ENCODE results near the gene GPC6. TPM values are rescaled to one million over a fixed set of nuclear protein-coding genes. Genes with fewer than 3 reads are reported as not detected.

Gene GPC6
- total RNA-seq, 1 donor from 2014 or later = 13.8 TPM

DNA sequence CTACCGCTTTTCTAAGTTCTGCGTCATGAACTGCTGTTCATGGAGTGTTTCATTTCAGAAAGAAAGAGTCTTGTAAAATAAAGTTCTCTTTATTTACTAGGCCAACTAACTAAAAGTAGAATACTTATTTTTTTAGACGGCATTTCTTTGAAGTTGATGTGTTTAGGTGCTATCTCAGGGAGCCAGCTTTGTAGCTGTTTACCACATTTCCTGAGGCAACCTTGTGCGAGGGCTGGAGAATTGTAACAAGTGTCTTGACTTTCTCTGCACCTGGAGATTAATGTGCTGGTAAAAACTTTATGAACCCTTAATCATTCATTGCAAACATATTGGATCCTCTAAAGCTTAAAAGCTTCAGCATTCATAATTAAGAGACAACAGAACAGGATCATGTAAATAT, 229.3 kb downstream of the GPC6 start:
- Histone ChIP-seq H3K27ac (no peak overlapping the region), H3K9me3 (no peaks in the 10 kb centered on the region), H3K4me1 (no peaks in the 10 kb centered on the region), H3K36me3 (no peaks in the 10 kb centered on the region), H3K4me3 (no peak overlapping the region), H3K27me3 (no peaks in the 10 kb centered on the region)
- no peak for DNase-seq (ENCODE audit: extremely low spot score in 2 of 2)
- intact Hi-C loops (cut with DNase I) = no loop called here
- TF ChIP-seq, protein P1, sequence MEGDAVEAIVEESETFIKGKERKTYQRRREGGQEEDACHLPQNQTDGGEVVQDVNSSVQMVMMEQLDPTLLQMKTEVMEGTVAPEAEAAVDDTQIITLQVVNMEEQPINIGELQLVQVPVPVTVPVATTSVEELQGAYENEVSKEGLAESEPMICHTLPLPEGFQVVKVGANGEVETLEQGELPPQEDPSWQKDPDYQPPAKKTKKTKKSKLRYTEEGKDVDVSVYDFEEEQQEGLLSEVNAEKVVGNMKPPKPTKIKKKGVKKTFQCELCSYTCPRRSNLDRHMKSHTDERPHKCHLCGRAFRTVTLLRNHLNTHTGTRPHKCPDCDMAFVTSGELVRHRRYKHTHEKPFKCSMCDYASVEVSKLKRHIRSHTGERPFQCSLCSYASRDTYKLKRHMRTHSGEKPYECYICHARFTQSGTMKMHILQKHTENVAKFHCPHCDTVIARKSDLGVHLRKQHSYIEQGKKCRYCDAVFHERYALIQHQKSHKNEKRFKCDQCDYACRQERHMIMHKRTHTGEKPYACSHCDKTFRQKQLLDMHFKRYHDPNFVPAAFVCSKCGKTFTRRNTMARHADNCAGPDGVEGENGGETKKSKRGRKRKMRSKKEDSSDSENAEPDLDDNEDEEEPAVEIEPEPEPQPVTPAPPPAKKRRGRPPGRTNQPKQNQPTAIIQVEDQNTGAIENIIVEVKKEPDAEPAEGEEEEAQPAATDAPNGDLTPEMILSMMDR (IDR thresholded peaks at IDR 0.05) = no peak
- no peak for TF ChIP-seq POLR2A (IDR thresholded peaks at IDR 0.05)
- no peak for TF ChIP-seq POLR2AphosphoS5 (IDR thresholded peaks at IDR 0.05; ENCODE audit: insufficient read depth in 1 of 2, low read depth in 1 of 2)

DNA sequence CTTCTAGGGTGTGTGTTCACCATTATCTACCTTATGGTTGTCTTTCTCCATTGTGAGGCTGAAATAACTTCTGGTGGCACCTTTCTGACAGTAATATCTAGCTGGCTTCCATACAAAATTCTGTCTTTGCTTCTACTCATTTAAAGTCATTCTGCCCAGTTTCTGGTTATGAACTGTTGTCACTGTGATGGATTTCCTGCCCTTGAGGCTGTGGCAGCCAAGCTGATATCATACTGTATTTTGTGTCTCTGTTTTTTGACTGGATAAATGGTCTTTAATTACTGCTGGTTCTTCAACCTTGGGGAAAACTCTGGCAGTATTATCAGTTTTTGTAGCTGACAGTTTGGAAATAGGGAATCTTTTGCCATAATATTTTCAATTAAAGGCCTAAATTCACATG, 233.4 kb downstream of the GPC6 start:
- no peak for TF ChIP-seq POLR2AphosphoS5 (IDR thresholded peaks at IDR 0.05; ENCODE audit: insufficient read depth in 1 of 2, low read depth in 1 of 2)
- no peak for TF ChIP-seq POLR2A (IDR thresholded peaks at IDR 0.05)
- TF ChIP-seq, protein P1 (IDR thresholded peaks at IDR 0.05) = no peak
- Histone ChIP-seq H3K27ac (no peak overlapping the region), H3K9me3 (no peaks in the 10 kb centered on the region), H3K27me3 (no peaks in the 10 kb centered on the region), H3K4me1 (no peaks in the 10 kb centered on the region), H3K36me3 (no peaks in the 10 kb centered on the region), H3K4me3 (no peak overlapping the region)
- no peak for DNase-seq (ENCODE audit: extremely low spot score in 2 of 2)
- intact Hi-C loops (cut with DNase I) = no loop called here

DNA sequence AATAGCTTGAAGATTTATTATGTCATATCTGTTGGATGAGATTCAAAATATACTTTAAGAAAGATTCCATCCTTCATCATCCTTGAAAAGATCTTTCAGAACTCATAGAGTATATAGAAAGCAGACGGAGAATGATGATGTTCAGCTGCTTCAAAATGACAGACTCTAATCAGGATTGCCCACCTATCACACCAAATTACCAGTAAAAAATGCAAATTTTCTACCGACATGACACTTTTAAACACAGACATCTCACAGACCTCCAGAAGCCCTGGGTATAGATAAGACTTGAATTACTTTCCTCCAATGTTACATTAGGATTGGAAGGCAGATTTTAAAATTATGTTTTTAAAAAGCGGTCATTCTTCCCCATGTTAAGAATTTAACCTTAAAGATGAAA, 235.5 kb downstream of the GPC6 start:
- Histone ChIP-seq H3K27me3 (no peaks in the 10 kb centered on the region), H3K4me1 (no peaks in the 10 kb centered on the region), H3K36me3 (no peaks in the 10 kb centered on the region), H3K27ac (no peak overlapping the region), H3K9me3 (no peaks in the 10 kb centered on the region), H3K4me3 (no peak overlapping the region)
- TF ChIP-seq, protein P1 (IDR thresholded peaks at IDR 0.05) = no peak
- TF ChIP-seq POLR2AphosphoS5 (IDR thresholded peaks at IDR 0.05; ENCODE audit: insufficient read depth in 1 of 2, low read depth in 1 of 2) (no peak), POLR2A (IDR thresholded peaks at IDR 0.05) (no peak)
- no peak for DNase-seq (ENCODE audit: extremely low spot score in 2 of 2)
- intact Hi-C loops (cut with DNase I) = no loop called here

DNA sequence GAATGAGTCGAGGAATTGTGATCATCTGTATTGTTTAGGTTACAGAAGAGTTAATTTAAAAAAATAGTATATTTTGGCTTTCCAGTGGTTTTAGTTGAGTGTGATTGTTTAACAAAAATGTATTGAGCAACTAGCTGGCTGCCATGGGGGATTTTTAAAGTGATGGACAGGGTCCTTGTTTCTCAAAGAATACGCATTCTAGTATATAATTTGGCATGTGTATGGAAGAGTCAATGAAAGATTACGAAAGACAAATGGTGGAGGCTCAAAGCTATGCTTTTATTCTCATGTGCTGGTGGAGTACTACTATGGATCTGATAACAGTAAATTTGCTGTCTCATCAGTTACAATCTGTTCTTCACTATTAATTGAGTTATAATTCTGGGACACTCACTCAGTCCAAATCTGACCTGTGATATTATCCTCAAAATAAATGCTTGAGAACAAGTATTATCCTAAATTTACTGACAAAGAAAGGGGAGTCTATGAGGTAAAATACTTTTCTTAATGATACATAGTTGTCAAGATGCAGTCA, 240.0 kb downstream of the GPC6 start:
- no peak overlapping the region for H3K4me3 ChIP-seq
- no peaks in the 10 kb centered on the region for H3K9me3 ChIP-seq
- no peak for DNase-seq (ENCODE audit: extremely low spot score in 2 of 2)
- no peak for TF ChIP-seq POLR2A (IDR thresholded peaks at IDR 0.05)
- TF ChIP-seq, protein P1 (IDR thresholded peaks at IDR 0.05) = no peak
- TF ChIP-seq POLR2AphosphoS5 (IDR thresholded peaks at IDR 0.05; ENCODE audit: insufficient read depth in 1 of 2, low read depth in 1 of 2) = no peak
- no peak overlapping the region for H3K27ac ChIP-seq
- H3K4me1 ChIP-seq = no peaks in the 10 kb centered on the region
- H3K27me3 ChIP-seq = no peaks in the 10 kb centered on the region
- H3K36me3 ChIP-seq = no peaks in the 10 kb centered on the region
- intact Hi-C loops (cut with DNase I) = no loop called here

DNA sequence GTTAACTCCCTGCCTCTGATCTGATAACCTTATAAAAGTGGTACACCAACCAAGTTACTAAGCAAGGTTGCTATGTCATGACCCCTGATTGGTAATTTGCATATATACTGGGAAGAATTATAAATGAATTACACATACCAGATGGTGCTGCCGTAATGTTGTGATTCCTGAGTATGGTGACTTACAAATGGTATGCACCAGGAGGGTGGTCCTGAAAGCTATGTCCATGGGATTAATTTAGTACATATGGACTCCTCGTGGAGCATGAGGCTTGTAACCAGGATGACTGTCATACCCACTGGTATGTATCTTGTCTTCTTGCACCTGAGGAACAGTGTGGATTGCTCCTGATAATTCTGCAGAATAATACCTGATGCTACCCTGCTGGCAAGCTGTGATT, 240.6 kb downstream of the GPC6 start:
- DNase-seq (ENCODE audit: extremely low spot score in 2 of 2) = no peak
- Histone ChIP-seq H3K36me3 (no peaks in the 10 kb centered on the region), H3K27ac (no peak overlapping the region), H3K9me3 (no peaks in the 10 kb centered on the region), H3K4me3 (no peak overlapping the region), H3K27me3 (no peaks in the 10 kb centered on the region), H3K4me1 (no peaks in the 10 kb centered on the region)
- intact Hi-C loops (cut with DNase I) = no loop called here
- TF ChIP-seq POLR2A (IDR thresholded peaks at IDR 0.05) (no peak), POLR2AphosphoS5 (IDR thresholded peaks at IDR 0.05; ENCODE audit: insufficient read depth in 1 of 2, low read depth in 1 of 2) (no peak)
- TF ChIP-seq, protein P1 (IDR thresholded peaks at IDR 0.05) = no peak

Data from vagina (tissue), 2 donors.